GM21367 (cell line): Measurements from ENCODE around the gene AADACL3.
"Not testable (repeated sequence)": the region's sequence is repeated elsewhere in the genome, so short reads cannot be mapped to it uniquely, and the experiment has no call there.

ENCODE experiments used
- ATAC-seq: cut with Tn5 transposase; IDR thresholded peaks from one replicate; pipeline ENCODE4 v1.9.1; 2021; ENCODE audit not compliant: unreplicated experiment

Gene AADACL3

GRCh38 chr1:12713651-12714050, 2.3 kb upstream of the AADACL3 start:
- ATAC-seq: not testable (repeated sequence)

GRCh38 chr1:12714710-12715475, 1.0 kb upstream of the AADACL3 start:
- ATAC-seq: no peak

- ATAC-seq: no peak
Observed at GRCh38 chr1:12717301-12717838, 1.5 kb downstream of the AADACL3 start.

- no peak for ATAC-seq
Observed at GRCh38 chr1:12722626-12723025, 6.7 kb downstream of the AADACL3 start.

GRCh38 chr1:12728391-12728790, 12.5 kb downstream of the AADACL3 start:
- ATAC-seq: no peak

GRCh38 chr1:12730156-12730555, 14.2 kb downstream of the AADACL3 start:
- no peak for ATAC-seq

GRCh38 chr1:12731084-12731483, 15.2 kb downstream of the AADACL3 start:
- ATAC-seq: not testable (repeated sequence)

GRCh38 chr1:12734651-12735050, 18.7 kb downstream of the AADACL3 start:
- ATAC-seq: no peak

- no peak for ATAC-seq
Observed at GRCh38 chr1:12738934-12739333, 23.0 kb downstream of the AADACL3 start.

- no peak for ATAC-seq
Observed at GRCh38 chr1:12739613-12740012, 23.7 kb downstream of the AADACL3 start.

- no peak for ATAC-seq
Observed at GRCh38 chr1:12741946-12742345, 26.0 kb downstream of the AADACL3 start.

- no peak for ATAC-seq
Observed at GRCh38 chr1:12745126-12745991, 29.4 kb downstream of the AADACL3 start.

GRCh38 chr1:12745992-12746323, 30.0 kb downstream of the AADACL3 start, which contains the start of gene CFAP107:
TSS of gene CFAP107 (plus strand) at chr1:12746200. CDS start at chr1:12746431, 231 bp downstream.
- no peak for ATAC-seq

- ATAC-seq: no peak
Observed at GRCh38 chr1:12748778-12749355, 33.0 kb downstream of the AADACL3 start.

- no peak for ATAC-seq
Observed at GRCh38 chr1:12754738-12755137, 38.8 kb downstream of the AADACL3 start.

- ATAC-seq: no peak
Observed at GRCh38 chr1:12756273-12756672, 40.4 kb downstream of the AADACL3 start.

GRCh38 chr1:12756768-12757413, 41.0 kb downstream of the AADACL3 start:
- no peak for ATAC-seq

GRCh38 chr1:12757836-12758235, 41.9 kb downstream of the AADACL3 start:
- ATAC-seq: no peak

- ATAC-seq: no peak
Observed at GRCh38 chr1:12760256-12760795, 44.4 kb downstream of the AADACL3 start.

- ATAC-seq: no peak
Observed at GRCh38 chr1:12761781-12762180, 45.9 kb downstream of the AADACL3 start.

GRCh38 chr1:12762766-12763165, 46.9 kb downstream of the AADACL3 start:
- no peak for ATAC-seq
